D721Med (cell line): ENCODE data around the gene HPS1.

ENCODE experiments used
- DNase-seq: peaks from one replicate; pipeline ENCODE4 v3.0.0; 2011; ENCODE audit warnings: low spot score; ENCODE audit not compliant: insufficient read length
- FAIRE-seq: peaks from 2 replicates; lab custom pipeline; 2011; peaks lifted over from hg19 to GRCh38; lab: Jason Lieb, UNC
- CTCF ChIP-seq: IDR thresholded peaks from 2 replicates; pipeline ENCODE4 v1.5.1; 2012; ENCODE audit warnings: mild to moderate bottlenecking, control low read depth; ENCODE audit not compliant: insufficient read depth; ENCODE audit errors: missing control alignments

The HPS1 gene

GRCh38 chr10:98405422-98405821 lies 41.3 kb downstream of the HPS1 start:
- FAIRE-seq (no peak), DNase-seq (no peak)
- TF ChIP-seq CTCF, result no peak

GRCh38 chr10:98404571-98405359 lies 42.0 kb downstream of the HPS1 start:
- no peak for FAIRE-seq
- DNase-seq, result no peak
- TF ChIP-seq CTCF, result no peak

GRCh38 chr10:98403812-98404504 lies 42.8 kb downstream of the HPS1 start:
- no peak for DNase-seq
- FAIRE-seq, result no peak
- TF ChIP-seq CTCF, result no peak

GRCh38 chr10:98402931-98403718 lies 43.6 kb downstream of the HPS1 start:
- no peak for TF ChIP-seq CTCF
- no peak for DNase-seq
- no peak for FAIRE-seq

GRCh38 chr10:98402478-98402877 lies 44.3 kb downstream of the HPS1 start:
- no peak for TF ChIP-seq CTCF
- no peak for DNase-seq
- FAIRE-seq, result no peak

GRCh38 chr10:98400482-98400881 lies 46.3 kb downstream of the HPS1 start:
- no peak for DNase-seq
- no peak for TF ChIP-seq CTCF
- no peak for FAIRE-seq

- no peak for DNase-seq
- no peak for FAIRE-seq
- TF ChIP-seq CTCF, result no peak
Observed at GRCh38 chr10:98399784-98400183, 47.0 kb downstream of the HPS1 start.
